ENCODE data around the gene DOCK1.

The DOCK1 gene

DNA sequence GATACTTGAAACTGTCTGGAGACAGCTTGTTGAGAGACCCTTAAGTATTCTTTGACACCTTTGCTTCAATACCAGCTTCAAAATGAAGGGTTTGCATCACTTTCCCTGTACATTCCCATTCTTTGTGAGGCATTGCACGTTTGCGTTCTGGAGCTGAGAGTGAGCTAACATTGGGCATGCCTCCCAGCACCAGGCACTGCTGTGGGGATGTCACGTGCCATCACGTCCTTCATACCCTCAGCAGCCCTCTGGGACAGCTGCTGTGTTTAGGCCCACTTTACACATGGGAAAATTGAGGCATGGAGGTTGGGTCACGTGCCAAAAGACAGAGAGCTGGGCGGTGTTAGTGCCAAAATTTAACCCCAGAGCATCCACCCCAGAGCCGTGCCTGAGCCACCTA, 357.4 kb downstream of the DOCK1 start:
- Histone ChIP-seq H3K36me3 (no peaks in the 10 kb centered on the region), H3K4me1 (ENCODE audit: control insufficient read depth in 1 of 2, insufficient read depth in 1 of 2, low read depth in 1 of 2, low read length in 1 of 2) (peaks cover 11 to 13% of the 10 kb centered on the region in 2 experiments), H3K4me3 (ENCODE audit: low read depth in 1 of 2, low read length in 1 of 2) (no peak overlapping the region), H3K27ac (no peak overlapping the region), H3K27me3 (no peaks in the 10 kb centered on the region), H3K9me3 (no peaks in the 10 kb centered on the region)
- TF ChIP-seq, protein P1, sequence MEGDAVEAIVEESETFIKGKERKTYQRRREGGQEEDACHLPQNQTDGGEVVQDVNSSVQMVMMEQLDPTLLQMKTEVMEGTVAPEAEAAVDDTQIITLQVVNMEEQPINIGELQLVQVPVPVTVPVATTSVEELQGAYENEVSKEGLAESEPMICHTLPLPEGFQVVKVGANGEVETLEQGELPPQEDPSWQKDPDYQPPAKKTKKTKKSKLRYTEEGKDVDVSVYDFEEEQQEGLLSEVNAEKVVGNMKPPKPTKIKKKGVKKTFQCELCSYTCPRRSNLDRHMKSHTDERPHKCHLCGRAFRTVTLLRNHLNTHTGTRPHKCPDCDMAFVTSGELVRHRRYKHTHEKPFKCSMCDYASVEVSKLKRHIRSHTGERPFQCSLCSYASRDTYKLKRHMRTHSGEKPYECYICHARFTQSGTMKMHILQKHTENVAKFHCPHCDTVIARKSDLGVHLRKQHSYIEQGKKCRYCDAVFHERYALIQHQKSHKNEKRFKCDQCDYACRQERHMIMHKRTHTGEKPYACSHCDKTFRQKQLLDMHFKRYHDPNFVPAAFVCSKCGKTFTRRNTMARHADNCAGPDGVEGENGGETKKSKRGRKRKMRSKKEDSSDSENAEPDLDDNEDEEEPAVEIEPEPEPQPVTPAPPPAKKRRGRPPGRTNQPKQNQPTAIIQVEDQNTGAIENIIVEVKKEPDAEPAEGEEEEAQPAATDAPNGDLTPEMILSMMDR (IDR thresholded peaks at IDR 0.05): no peak

GRCh38 chr10:127265288-127265687, 360.1 kb downstream of the DOCK1 start:
- peaks cover 0 to 3% of the 10 kb centered on the region in 2 experiments for H3K4me1 ChIP-seq (ENCODE audit: control insufficient read depth in 1 of 2, insufficient read depth in 1 of 2, low read depth in 1 of 2, low read length in 1 of 2)
- H3K27me3 ChIP-seq: no peaks in the 10 kb centered on the region
- H3K4me3 ChIP-seq (ENCODE audit: low read depth in 1 of 2, low read length in 1 of 2): no peak overlapping the region
- no peak overlapping the region for H3K27ac ChIP-seq
- TF ChIP-seq, protein P1 (IDR thresholded peaks at IDR 0.05): no peak
- H3K36me3 ChIP-seq: no peaks in the 10 kb centered on the region
- no peaks in the 10 kb centered on the region for H3K9me3 ChIP-seq

GRCh38 chr10:127266431-127266830, 361.2 kb downstream of the DOCK1 start:
- Histone ChIP-seq H3K9me3 (no peaks in the 10 kb centered on the region), H3K36me3 (no peaks in the 10 kb centered on the region), H3K27ac (no peak overlapping the region), H3K4me1 (ENCODE audit: control insufficient read depth in 1 of 2, insufficient read depth in 1 of 2, low read depth in 1 of 2, low read length in 1 of 2) (peaks cover 0 to 6% of the 10 kb centered on the region in 2 experiments), H3K4me3 (ENCODE audit: low read depth in 1 of 2, low read length in 1 of 2) (no peak overlapping the region), H3K27me3 (no peaks in the 10 kb centered on the region)
- TF ChIP-seq, protein P1 (IDR thresholded peaks at IDR 0.05): no peak

- Histone ChIP-seq H3K36me3 (no peaks in the 10 kb centered on the region), H3K4me1 (ENCODE audit: control insufficient read depth in 1 of 2, insufficient read depth in 1 of 2, low read depth in 1 of 2, low read length in 1 of 2) (peaks cover 0 to 6% of the 10 kb centered on the region in 2 experiments), H3K27ac (no peak overlapping the region), H3K9me3 (no peaks in the 10 kb centered on the region), H3K27me3 (no peaks in the 10 kb centered on the region), H3K4me3 (ENCODE audit: low read depth in 1 of 2, low read length in 1 of 2) (no peak overlapping the region)
- TF ChIP-seq, protein P1 (IDR thresholded peaks at IDR 0.05): no peak
These were observed 362.2 kb downstream of the DOCK1 start for GRCh38 chr10:127267442-127267841.

GRCh38 chr10:127272076-127272475, 366.8 kb downstream of the DOCK1 start:
- Histone ChIP-seq H3K4me1 (ENCODE audit: control insufficient read depth in 1 of 2, insufficient read depth in 1 of 2, low read depth in 1 of 2, low read length in 1 of 2) (peaks cover 10 to 23% of the 10 kb centered on the region in 2 experiments), H3K36me3 (no peaks in the 10 kb centered on the region), H3K9me3 (no peaks in the 10 kb centered on the region), H3K27ac (no peak overlapping the region), H3K4me3 (ENCODE audit: low read depth in 1 of 2, low read length in 1 of 2) (no peak overlapping the region), H3K27me3 (no peaks in the 10 kb centered on the region)
- TF ChIP-seq, protein P1 (IDR thresholded peaks at IDR 0.05): no peak

- H3K36me3 ChIP-seq: no peaks in the 10 kb centered on the region
- H3K4me3 ChIP-seq (ENCODE audit: low read depth in 1 of 2, low read length in 1 of 2): no peak overlapping the region
- H3K27me3 ChIP-seq: no peaks in the 10 kb centered on the region
- peaks cover 32 to 45% of the 10 kb centered on the region in 2 experiments for H3K4me1 ChIP-seq (ENCODE audit: control insufficient read depth in 1 of 2, insufficient read depth in 1 of 2, low read depth in 1 of 2, low read length in 1 of 2)
- H3K9me3 ChIP-seq: no peaks in the 10 kb centered on the region
- TF ChIP-seq, protein P1 (IDR thresholded peaks at IDR 0.05): no peak
- no peak overlapping the region for H3K27ac ChIP-seq
These were observed 370.0 kb downstream of the DOCK1 start for GRCh38 chr10:127275272-127275671.
